Neural progenitor cell (in vitro differentiated cells): ENCODE data around the gene HEYL. TPM values are rescaled to one million over a fixed set of nuclear protein-coding genes. Genes with fewer than 3 reads are reported as not detected.

ENCODE experiments used
- DNase-seq: peaks from one replicate; pipeline ENCODE4 v3.0.0-alpha.2; 2016; ENCODE audit warnings: low spot score
- H2AFZ ChIP-seq: fragments of 200-600 bp; sonication (generic); replicated peaks from 2 replicates; pipeline ENCODE4 v1.6.1; 2016; ENCODE audit warnings: antibody characterized with exemption
- H3F3A ChIP-seq: fragments of 200-600 bp; sonication (generic); 2 replicates; pipeline ENCODE4 v1.6.1; 2016; ENCODE audit warnings: antibody characterized with exemption, low read depth
- H3K27ac ChIP-seq: fragments of 200-600 bp; sonication (generic); 2 replicates; pipeline ENCODE4 v1.5.1; 2016; ENCODE audit warnings: mild to moderate bottlenecking
- H3K27me3 ChIP-seq: fragments of 200-600 bp; sonication (generic); 2 replicates; pipeline ENCODE4 v1.6.1; 2016; ENCODE audit warnings: mild to moderate bottlenecking, moderate library complexity
- H3K36me3 ChIP-seq: fragments of 200-600 bp; sonication (generic); 2 replicates; pipeline ENCODE4 v1.5.1; 2016
- H3K4me1 ChIP-seq: fragments of 200-600 bp; sonication (generic); 2 replicates; pipeline ENCODE4 v1.6.1; 2016; ENCODE audit warnings: mixed run types
- H3K4me2 ChIP-seq: fragments of 200-600 bp; sonication (generic); 2 replicates; pipeline ENCODE4 v1.6.1; 2016
- H3K4me3 ChIP-seq: fragments of 200-600 bp; sonication (generic); 2 replicates; pipeline ENCODE4 v1.5.1; 2016
- H3K79me2 ChIP-seq: fragments of 200-600 bp; sonication (generic); 2 replicates; pipeline ENCODE4 v1.6.1; 2016; ENCODE audit warnings: low read depth
- H3K9ac ChIP-seq: fragments of 200-600 bp; sonication (generic); 2 replicates; pipeline ENCODE4 v1.6.1; 2016
- H3K9me3 ChIP-seq: fragments of 200-600 bp; sonication (generic); 2 replicates; pipeline ENCODE4 v1.5.1; 2016; ENCODE audit warnings: low read depth
- H4K20me1 ChIP-seq: fragments of 200-600 bp; sonication (generic); 2 replicates; pipeline ENCODE4 v1.6.1; 2016; ENCODE audit warnings: low read depth
- H3K27ac Mint-ChIP-seq: 3 replicates; pipeline ENCODE4 v1.8.0; 2021; ENCODE audit warnings: mixed read lengths
- H3K27me3 Mint-ChIP-seq: 2 replicates; pipeline ENCODE4 v1.8.0; 2022; ENCODE audit warnings: low read depth, mild to moderate bottlenecking, inconsistent platforms, moderate library complexity, mixed read lengths; ENCODE audit not compliant: insufficient read depth
- H3K36me3 Mint-ChIP-seq: 3 replicates; pipeline ENCODE4 v1.8.0; 2021; ENCODE audit warnings: mixed read lengths
- H3K4me1 Mint-ChIP-seq: 3 replicates; pipeline ENCODE4 v1.8.0; 2021; ENCODE audit warnings: mixed read lengths
- H3K4me3 Mint-ChIP-seq: 3 replicates; pipeline ENCODE4 v1.8.0; 2021; ENCODE audit warnings: mild to moderate bottlenecking, moderate library complexity, mixed read lengths
- H3K9me3 Mint-ChIP-seq: 3 replicates; pipeline ENCODE4 v1.8.0; 2020; ENCODE audit warnings: mixed read lengths
- EZH2 ChIP-seq: fragments of 200-600 bp; sonication (generic); IDR thresholded peaks from 2 replicates; pipeline ENCODE4 v1.6.1; 2017; ENCODE audit warnings: antibody characterized with exemption, mild to moderate bottlenecking, moderate library complexity
- EZH2phosphoT487 ChIP-seq: fragments of 200-600 bp; sonication (generic); IDR thresholded peaks from 2 replicates; pipeline ENCODE4 v1.6.1; 2017; ENCODE audit warnings: antibody characterized with exemption
- total RNA-seq: library from RNA; depleted of rRNA; stranded (reverse); fragments of >200 nt; gene quantifications from 2 replicates; pipeline ENCODE4 v1.2.3, GENCODE V29; 2015; ENCODE audit warnings: low replicate concordance
- TF ChIP-seq, protein P1 (sequence below): fragments of 200-600 bp; sonication (generic); IDR thresholded peaks from 2 replicates; pipeline ENCODE4 v1.5.1; 2017; ENCODE audit warnings: antibody characterized with exemption, mild to moderate bottlenecking

Gene HEYL
- total RNA-seq, 1 donor from 2014 or later, result 2.3 TPM

DNA sequence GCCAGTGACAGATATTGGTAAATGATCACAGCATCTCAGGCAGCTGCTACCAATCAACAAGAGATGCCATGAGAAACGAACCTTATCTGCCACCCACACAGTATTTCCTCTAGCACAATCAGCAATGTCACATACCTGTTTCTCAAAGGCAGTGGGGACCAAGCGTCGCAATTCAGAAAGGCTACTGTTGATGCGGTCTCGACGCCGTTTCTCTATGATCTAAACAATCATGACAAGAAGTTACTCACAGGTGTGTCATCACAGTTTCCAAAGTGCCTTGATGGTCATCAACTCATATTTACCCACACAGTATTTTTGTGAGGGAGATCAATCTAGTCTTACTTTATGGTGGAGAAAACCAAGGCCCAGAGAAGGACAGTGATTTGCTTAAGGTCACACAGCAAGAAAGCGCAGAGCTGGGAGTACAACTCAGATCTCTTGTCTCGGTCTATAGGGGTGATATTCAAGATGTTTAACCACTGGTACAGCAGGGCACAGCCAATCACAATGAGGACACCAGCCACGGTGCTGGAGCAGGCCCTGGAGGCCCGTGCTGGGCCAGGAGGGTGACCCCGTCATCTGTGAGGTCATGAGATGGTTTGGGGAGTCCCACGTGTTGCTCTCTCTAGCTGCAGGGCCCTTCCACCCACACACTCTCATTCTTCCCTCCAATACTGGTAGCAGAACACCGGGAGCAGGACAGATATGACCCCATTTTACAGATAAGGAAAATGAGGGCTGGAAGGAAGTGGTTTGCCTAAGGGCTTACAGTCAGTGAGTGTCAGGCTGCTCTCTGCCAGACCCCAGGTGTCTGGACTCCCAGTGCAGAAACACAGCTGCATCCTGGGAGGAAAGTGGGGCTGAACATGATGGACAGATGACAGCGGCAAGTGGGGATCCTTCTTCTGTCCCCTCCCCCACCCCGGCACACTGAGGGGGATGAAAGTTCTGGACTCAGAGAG is 7.8 kb downstream of the HEYL start:
- peaks cover 38% of the 10 kb centered on the region for H3K4me1 Mint-ChIP-seq
- Histone ChIP-seq H3K9me3 (no peaks in the 10 kb centered on the region), H3K9ac (no peak overlapping the region), H3K79me2 (no peaks in the 10 kb centered on the region), H3K27ac (no peak overlapping the region), H3K4me2 (no peak overlapping the region), H4K20me1 (peaks cover 10% of the 10 kb centered on the region), H3K36me3 (no peaks in the 10 kb centered on the region), H3F3A (peaks cover 14% of the 10 kb centered on the region), H2AFZ (no peak overlapping the region), H3K4me1 (peaks cover 6% of the 10 kb centered on the region), H3K27me3 (peaks cover 62% of the 10 kb centered on the region), H3K4me3 (no peak overlapping the region)
- TF ChIP-seq EZH2 (no peak), EZH2phosphoT487 (no peak)
- TF ChIP-seq, protein P1, sequence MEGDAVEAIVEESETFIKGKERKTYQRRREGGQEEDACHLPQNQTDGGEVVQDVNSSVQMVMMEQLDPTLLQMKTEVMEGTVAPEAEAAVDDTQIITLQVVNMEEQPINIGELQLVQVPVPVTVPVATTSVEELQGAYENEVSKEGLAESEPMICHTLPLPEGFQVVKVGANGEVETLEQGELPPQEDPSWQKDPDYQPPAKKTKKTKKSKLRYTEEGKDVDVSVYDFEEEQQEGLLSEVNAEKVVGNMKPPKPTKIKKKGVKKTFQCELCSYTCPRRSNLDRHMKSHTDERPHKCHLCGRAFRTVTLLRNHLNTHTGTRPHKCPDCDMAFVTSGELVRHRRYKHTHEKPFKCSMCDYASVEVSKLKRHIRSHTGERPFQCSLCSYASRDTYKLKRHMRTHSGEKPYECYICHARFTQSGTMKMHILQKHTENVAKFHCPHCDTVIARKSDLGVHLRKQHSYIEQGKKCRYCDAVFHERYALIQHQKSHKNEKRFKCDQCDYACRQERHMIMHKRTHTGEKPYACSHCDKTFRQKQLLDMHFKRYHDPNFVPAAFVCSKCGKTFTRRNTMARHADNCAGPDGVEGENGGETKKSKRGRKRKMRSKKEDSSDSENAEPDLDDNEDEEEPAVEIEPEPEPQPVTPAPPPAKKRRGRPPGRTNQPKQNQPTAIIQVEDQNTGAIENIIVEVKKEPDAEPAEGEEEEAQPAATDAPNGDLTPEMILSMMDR, result no peak
- H3K9me3 Mint-ChIP-seq, result peaks cover 2% of the 10 kb centered on the region
- no peaks in the 10 kb centered on the region for H3K36me3 Mint-ChIP-seq
- DNase-seq, result no peak
- no peak overlapping the region for H3K27ac Mint-ChIP-seq
- H3K4me3 Mint-ChIP-seq, result peak overlapping the region; percentile 72
- peaks cover 29% of the 10 kb centered on the region for H3K27me3 Mint-ChIP-seq

DNA sequence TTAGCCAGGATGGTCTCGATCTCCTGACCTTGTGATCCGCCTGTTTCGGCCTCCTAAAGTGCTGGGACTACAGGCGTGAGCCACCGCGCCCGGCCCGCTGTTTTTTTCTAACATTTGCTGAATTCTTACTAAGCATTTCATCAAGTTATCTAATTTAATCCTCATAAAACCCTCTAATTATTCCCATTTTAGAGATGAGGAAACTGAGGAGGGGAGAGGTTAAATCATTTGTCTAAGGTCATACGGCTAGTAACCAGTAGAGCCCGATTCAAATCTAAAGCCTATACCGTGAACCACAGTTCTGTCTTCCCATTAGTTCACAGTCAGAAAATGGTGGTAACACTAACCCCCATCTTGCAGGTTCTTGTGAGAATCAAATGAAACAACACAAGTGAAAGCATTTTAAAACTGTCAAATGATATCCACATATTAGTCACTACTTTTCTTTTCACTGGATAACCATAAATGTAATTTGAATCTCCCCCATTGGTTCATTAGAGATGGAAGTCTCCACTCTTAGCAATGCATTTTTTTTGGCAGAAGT is 10.6 kb downstream of the HEYL start:
- Histone ChIP-seq H2AFZ (no peak overlapping the region), H3K27ac (no peak overlapping the region), H3F3A (peaks cover 14% of the 10 kb centered on the region), H3K4me1 (peaks cover 6% of the 10 kb centered on the region), H3K27me3 (peaks cover 45% of the 10 kb centered on the region), H4K20me1 (peaks cover 10% of the 10 kb centered on the region), H3K9ac (no peak overlapping the region), H3K36me3 (no peaks in the 10 kb centered on the region), H3K4me2 (no peak overlapping the region), H3K4me3 (no peak overlapping the region), H3K79me2 (no peaks in the 10 kb centered on the region), H3K9me3 (no peaks in the 10 kb centered on the region)
- Mint-ChIP-seq H3K4me3 (no peak overlapping the region), H3K9me3 (no peaks in the 10 kb centered on the region), H3K27ac (no peak overlapping the region), H3K27me3 (peaks cover 18% of the 10 kb centered on the region), H3K4me1 (peaks cover 18% of the 10 kb centered on the region), H3K36me3 (no peaks in the 10 kb centered on the region)
- TF ChIP-seq EZH2phosphoT487, result no peak
- TF ChIP-seq, protein P1, result no peak
- no peak for TF ChIP-seq EZH2
- DNase-seq, result no peak

DNA sequence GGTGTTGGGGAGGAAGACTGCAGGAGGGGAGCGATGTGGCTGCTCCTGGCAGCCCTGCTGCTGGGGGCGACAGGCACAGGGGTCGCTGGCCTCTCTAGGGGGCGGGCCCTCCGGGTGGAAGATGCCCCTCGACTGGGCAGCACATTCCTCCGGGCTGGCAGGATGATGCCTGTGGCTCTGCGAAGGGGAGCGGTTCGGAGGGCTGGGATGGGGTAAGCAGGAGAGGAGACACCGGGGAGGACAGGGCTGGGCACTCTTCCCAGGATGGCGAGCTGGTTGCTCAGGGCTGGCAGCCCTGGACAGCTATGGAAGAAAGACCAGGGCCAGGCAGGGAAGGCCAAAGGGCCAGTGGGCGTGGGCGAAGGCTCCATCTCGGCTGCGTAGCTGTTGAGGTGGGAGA is 12.8 kb downstream of the HEYL start:
- Mint-ChIP-seq H3K9me3 (no peaks in the 10 kb centered on the region), H3K27ac (no peak overlapping the region), H3K4me3 (no peak overlapping the region), H3K36me3 (no peaks in the 10 kb centered on the region), H3K4me1 (peaks cover 9% of the 10 kb centered on the region), H3K27me3 (peaks cover 15% of the 10 kb centered on the region)
- Histone ChIP-seq H3F3A (no peaks in the 10 kb centered on the region), H3K27me3 (peaks cover 31% of the 10 kb centered on the region), H4K20me1 (peaks cover 2% of the 10 kb centered on the region), H3K36me3 (no peaks in the 10 kb centered on the region), H3K4me1 (no peaks in the 10 kb centered on the region), H2AFZ (no peak overlapping the region), H3K9me3 (no peaks in the 10 kb centered on the region), H3K27ac (no peak overlapping the region), H3K79me2 (no peaks in the 10 kb centered on the region), H3K4me3 (no peak overlapping the region), H3K4me2 (no peak overlapping the region), H3K9ac (no peak overlapping the region)
- no peak for DNase-seq
- TF ChIP-seq EZH2phosphoT487 (no peak), EZH2 (no peak)
- TF ChIP-seq, protein P1, result no peak
